IMR-90 (cell line): ENCODE data around the gene LAPTM5. TPM values are rescaled to one million over a fixed set of nuclear protein-coding genes. Genes with fewer than 3 reads are reported as not detected.

ENCODE experiments used
- ATAC-seq: fragments of 200-7000 bp; cut with Tn5 transposase; 2 replicates; pipeline ENCODE4 v1.9.1; 2020; ENCODE audit warnings: low read depth, mild to moderate bottlenecking, moderate library complexity
- BruUV-seq: library from RNA; stranded (reverse); fragments of 400-500 nt; replicated peaks from 2 replicates; lab custom pipeline; 2021; lab: Mats Ljungman, UMichigan
- CTCF ChIA-PET: fragments of 300-600 bp; formaldehyde crosslinking; extraction: SDS; loops from one replicate; lab custom pipeline; 2021; ENCODE audit warnings: antibody characterized with exemption; lab: Yijun Ruan, JAX
- POLR2A ChIA-PET: fragments of 300-600 bp; sonication (Branson Sonifier 250); formaldehyde crosslinking; loops from one replicate; lab custom pipeline; 2022; ENCODE audit warnings: antibody characterized with exemption; ENCODE audit not compliant: unreplicated experiment; lab: Charles Lee
- DNase-seq: peaks from one replicate; pipeline ENCODE4 v3.0.0; 2013
- H2AFZ ChIP-seq: replicated peaks from 2 replicates; pipeline ENCODE3; 2013; ENCODE audit warnings: low read length, mild to moderate bottlenecking; ENCODE audit not compliant: poor library complexity
- H2AK5ac ChIP-seq: 2 replicates; pipeline ENCODE4 v1.6.1; 2013; ENCODE audit warnings: low read depth, low read length, inconsistent platforms
- H2AK9ac ChIP-seq: replicated peaks from 2 replicates; pipeline ENCODE3; 2013; ENCODE audit warnings: mild to moderate bottlenecking, low read depth, low read length, moderate library complexity; ENCODE audit not compliant: poor library complexity
- H2BK120ac ChIP-seq: 2 replicates; pipeline ENCODE4 v1.6.1; 2013; ENCODE audit warnings: low read depth, low read length, inconsistent platforms
- H2BK15ac ChIP-seq: 3 replicates; pipeline ENCODE4 v1.6.1; 2013; ENCODE audit warnings: low read depth, low read length, inconsistent platforms
- H2BK20ac ChIP-seq: 2 replicates; pipeline ENCODE4 v1.6.1; 2013; ENCODE audit warnings: low read depth, mild to moderate bottlenecking, inconsistent platforms, low read length, moderate library complexity
- H2BK5ac ChIP-seq: 2 replicates; pipeline ENCODE4 v1.6.1; 2013; ENCODE audit warnings: mild to moderate bottlenecking, low read depth, low read length, inconsistent platforms; ENCODE audit not compliant: poor library complexity, severe bottlenecking
- H3K14ac ChIP-seq: replicated peaks from 2 replicates; pipeline ENCODE4 v1.6.1; 2013; ENCODE audit warnings: low read depth, low read length, inconsistent platforms
- H3K18ac ChIP-seq: 2 replicates; pipeline ENCODE4 v1.6.1; 2013; ENCODE audit warnings: low read depth, low read length, control low read depth
- H3K23ac ChIP-seq: 2 replicates; pipeline ENCODE4 v1.6.1; 2013; ENCODE audit warnings: low read depth, low read length, inconsistent platforms
- H3K27ac ChIP-seq: 2 replicates; pipeline ENCODE4 v1.5.1; 2013; ENCODE audit warnings: mild to moderate bottlenecking, control low read depth, low read length; ENCODE audit not compliant: insufficient read depth
- H3K27me3 ChIP-seq: 2 replicates; pipeline ENCODE4 v1.6.1; 2013; ENCODE audit warnings: low read length; ENCODE audit not compliant: control insufficient read depth, insufficient read depth
- H3K36me3 ChIP-seq: 2 replicates; pipeline ENCODE4 v1.6.1; 2013; ENCODE audit warnings: low read length, mixed read lengths; ENCODE audit not compliant: control insufficient read depth, insufficient read depth
- H3K4ac ChIP-seq: 2 replicates; pipeline ENCODE4 v1.6.1; 2013; ENCODE audit warnings: low read depth, low read length, inconsistent platforms
- H3K4me1 ChIP-seq: 2 replicates; pipeline ENCODE4 v1.6.1; 2013; ENCODE audit warnings: low read length, mixed read lengths; ENCODE audit not compliant: control insufficient read depth, insufficient read depth
- H3K4me2 ChIP-seq: 2 replicates; pipeline ENCODE4 v1.6.1; 2013; ENCODE audit warnings: low read depth, mild to moderate bottlenecking, control low read depth, low read length, moderate library complexity
- H3K4me3 ChIP-seq: 2 replicates; pipeline ENCODE4 v1.5.1; 2013; ENCODE audit warnings: low read depth, mild to moderate bottlenecking, control low read depth, low read length, moderate library complexity; ENCODE audit not compliant: insufficient read depth
- H3K56ac ChIP-seq: 2 replicates; pipeline ENCODE4 v1.6.1; 2013; ENCODE audit warnings: low read length, inconsistent platforms; ENCODE audit not compliant: insufficient read depth; ENCODE audit errors: extremely low read depth
- H3K79me1 ChIP-seq, 2 experiments: 2 replicates each; pipeline ENCODE4 v1.6.1; 2013; ENCODE audit warnings: low read length in 2 of 2, inconsistent platforms in 1 of 2, low read depth in 1 of 2
- H3K9ac ChIP-seq: 2 replicates; pipeline ENCODE4 v1.6.1; 2013; ENCODE audit warnings: low read depth, low read length, control low read depth
- H3K9me1 ChIP-seq: 2 replicates; pipeline ENCODE4 v1.6.1; 2013; ENCODE audit warnings: low read length, inconsistent platforms; ENCODE audit not compliant: insufficient read depth
- H3K9me3 ChIP-seq: 2 replicates; pipeline ENCODE4 v1.6.1; 2013; ENCODE audit warnings: low read length; ENCODE audit not compliant: control insufficient read depth, insufficient read depth
- H4K20me1 ChIP-seq: 2 replicates; pipeline ENCODE4 v1.6.1; 2013; ENCODE audit warnings: low read length, inconsistent platforms; ENCODE audit not compliant: insufficient read depth
- H4K5ac ChIP-seq: 2 replicates; pipeline ENCODE4 v1.6.1; 2013; ENCODE audit warnings: mild to moderate bottlenecking, low read depth, low read length, control low read depth
- H4K8ac ChIP-seq, 2 experiments: 2 replicates each; pipeline ENCODE4 v1.6.1; 2013; ENCODE audit warnings: low read depth in 2 of 2, low read length in 2 of 2, control low read depth in 1 of 2, inconsistent platforms in 1 of 2
- H4K91ac ChIP-seq: 2 replicates; pipeline ENCODE4 v1.6.1; 2013; ENCODE audit warnings: low read depth, low read length, inconsistent platforms; ENCODE audit not compliant: insufficient read depth
- BHLHE40 ChIP-seq: fragments of 150-350 bp; IDR thresholded peaks from 2 replicates; pipeline ENCODE4 v1.6.1; 2016; ENCODE audit warnings: mild to moderate bottlenecking, low read depth, low read length
- CEBPB ChIP-seq: IDR thresholded peaks from 2 replicates; pipeline ENCODE4 v1.6.1; 2012; ENCODE audit warnings: low read depth, low read length, improper control_type of control experiment
- FOS ChIP-seq: fragments of 150-350 bp; IDR thresholded peaks from 2 replicates; pipeline ENCODE4 v1.6.1; 2016; ENCODE audit warnings: low read depth, low read length
- MAFK ChIP-seq: IDR thresholded peaks from 2 replicates; pipeline ENCODE4 v1.6.1; 2012; ENCODE audit warnings: low read depth, low read length, improper control_type of control experiment
- MAZ ChIP-seq: IDR thresholded peaks from 2 replicates; pipeline ENCODE4 v1.6.1; 2012; ENCODE audit warnings: low read depth, mild to moderate bottlenecking, low read length, improper control_type of control experiment, moderate library complexity, borderline replicate concordance
- NFE2L2 ChIP-seq: fragments of 150-350 bp; IDR thresholded peaks from 2 replicates; pipeline ENCODE4 v1.6.1; 2016; ENCODE audit warnings: low read depth, mild to moderate bottlenecking, low read length
- RAD21 ChIP-seq: IDR thresholded peaks from 2 replicates; pipeline ENCODE4 v1.6.1; 2012; ENCODE audit warnings: low read length, improper control_type of control experiment
- RFX5 ChIP-seq: IDR thresholded peaks from 2 replicates; pipeline ENCODE4 v1.8.0; 2012; ENCODE audit warnings: low read depth, mild to moderate bottlenecking, low read length, moderate library complexity
- WGBS, 2 experiments: methylation state at CpG; one replicate each; pipeline versions ENCODE4 v1.1.5 to v1.1.7; 2013; ENCODE audit warnings: missing lambda C conversion rate in 2 of 2; ENCODE audit not compliant: insufficient read length in 1 of 2; ENCODE audit errors: extremely low coverage in 2 of 2; 5-methylcytosine and 5-hydroxymethylcytosine counted together
- dilution Hi-C: fragments of 300-500 bp; cut with HindIII; formaldehyde crosslinking; loops from one replicate; pipeline ENCODE4 v1.14.3; 2018; ENCODE audit warnings: low sequenced_read_pairs; ENCODE audit not compliant: unreplicated experiment
- in situ Hi-C: fragments of 300-500 bp; cut with MboI; formaldehyde crosslinking; loops from 3 replicates; pipeline ENCODE4 v1.14.3; 2019; ENCODE audit warnings: low sequenced_read_pairs, inconsistent platforms, mixed read lengths
- intact Hi-C: fragments of 100-400 bp; cut with micrococcal nuclease; formaldehyde crosslinking; loops from 2 replicates; pipeline ENCODE4 v1.10.0; 2022
- polyA plus RNA-seq, 3 experiments: library from polyadenylated mRNA; depleted of rRNA; stranded (reverse); fragments of >200 nt; gene quantifications; 2 replicates each; pipeline ENCODE4 v1.2.3, GENCODE V29; 2012; ENCODE audit warnings: low replicate concordance in 1 of 3
- total RNA-seq: library from RNA; depleted of rRNA; stranded (reverse); fragments of >200 nt; gene quantifications from 2 replicates; pipeline ENCODE4 v1.2.3, GENCODE V29; 2012
- TF ChIP-seq, protein P1 (sequence below): conservative IDR thresholded peaks from 2 replicates; pipeline ENCODE4 v1.5.1; 2012; ENCODE audit warnings: mild to moderate bottlenecking, low read depth, low read length, improper control_type of control experiment
- TF ChIP-seq, protein P2 (sequence below): fragments of 150-350 bp; IDR thresholded peaks from 2 replicates; pipeline ENCODE4 v1.6.1; 2016; ENCODE audit warnings: low read depth, mild to moderate bottlenecking, low read length, moderate library complexity, borderline replicate concordance

Gene LAPTM5
- total and polyA plus RNA-seq, 2 of the 4 experiments (the other 2 are of a cell fraction) = 0.09 TPM; not detected in 1

DNA sequence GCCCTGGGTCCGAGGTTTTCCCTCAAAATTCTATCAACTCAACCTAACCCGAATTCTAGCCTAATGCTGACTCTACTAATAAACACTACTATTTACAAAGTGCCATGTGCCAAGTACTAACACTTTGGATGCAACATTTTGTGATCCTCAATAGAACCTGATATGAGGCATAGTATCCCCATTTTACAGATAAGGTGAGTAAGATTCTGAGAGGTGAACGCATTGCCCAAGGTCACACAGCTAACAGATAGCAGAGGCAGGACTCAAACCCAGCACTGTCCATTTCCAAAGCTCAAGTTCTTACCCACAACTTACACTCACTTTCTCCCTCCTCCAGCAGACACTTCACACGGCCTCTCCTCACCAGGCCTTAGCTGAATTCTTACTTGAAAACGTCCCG lies 46.0 kb upstream of the LAPTM5 start:
- CTCF ChIA-PET = interaction anchor here (0.6 to 5.8 kb wide), 2 partner anchors 18 to 108 kb away, joined by 3 to 122 read pairs; partner anchors contain the start of gene SDC3
- Histone ChIP-seq H2BK5ac (no peak overlapping the region), H3K27me3 (no peaks in the 10 kb centered on the region), H3K56ac (no peak overlapping the region), H3K4me2 (no peak overlapping the region), H3K9me3 (no peaks in the 10 kb centered on the region), H3K79me1 (peaks cover 0 to 7% of the 10 kb centered on the region in 2 experiments; a peak in 1 of 4 replicates), H4K91ac (peak overlapping the region; percentile 38), H3K4ac (peak overlapping the region; percentile 60), H3K18ac (no peak overlapping the region), H2BK20ac (peak overlapping the region; percentile 79), H3K27ac (no peak overlapping the region), H2AFZ (no peak overlapping the region), H3K9me1 (peaks cover 20% of the 10 kb centered on the region), H3K9ac (no peak overlapping the region), H3K36me3 (no peaks in the 10 kb centered on the region), H2BK15ac (0 out of 3 replicates have a peak overlapping the region, but pooled peaks have one; percentile 53), H4K8ac (no peak overlapping the region), H2AK9ac (no peak overlapping the region), H3K23ac (no peak overlapping the region), H3K4me3 (no peak overlapping the region), H3K14ac (0 out of 2 replicates have a peak overlapping the region, but pooled peaks have one; percentile 37), H2AK5ac (peak overlapping the region; percentile 77; the same call in 1 of the 2 replicates), H4K5ac (no peak overlapping the region), H3K4me1 (peaks cover 18% of the 10 kb centered on the region), H4K20me1 (no peaks in the 10 kb centered on the region), H2BK120ac (peak overlapping the region; percentile 67)
- ATAC-seq (no peak), DNase-seq (no peak)
- in situ Hi-C loops = loop anchor here (5.0 kb wide), 1 partner anchor 109 kb away; no protein-coding TSS in a partner anchor
- POLR2A ChIA-PET = no interaction called here
- intact Hi-C loops = loop anchor here (10.0 kb wide), 1 partner anchor 531 kb away; no protein-coding TSS in a partner anchor
- no CpG with 5 or more reads among the region's 6 CpGs for WGBS, 2 experiments
- TF ChIP-seq, protein P1, sequence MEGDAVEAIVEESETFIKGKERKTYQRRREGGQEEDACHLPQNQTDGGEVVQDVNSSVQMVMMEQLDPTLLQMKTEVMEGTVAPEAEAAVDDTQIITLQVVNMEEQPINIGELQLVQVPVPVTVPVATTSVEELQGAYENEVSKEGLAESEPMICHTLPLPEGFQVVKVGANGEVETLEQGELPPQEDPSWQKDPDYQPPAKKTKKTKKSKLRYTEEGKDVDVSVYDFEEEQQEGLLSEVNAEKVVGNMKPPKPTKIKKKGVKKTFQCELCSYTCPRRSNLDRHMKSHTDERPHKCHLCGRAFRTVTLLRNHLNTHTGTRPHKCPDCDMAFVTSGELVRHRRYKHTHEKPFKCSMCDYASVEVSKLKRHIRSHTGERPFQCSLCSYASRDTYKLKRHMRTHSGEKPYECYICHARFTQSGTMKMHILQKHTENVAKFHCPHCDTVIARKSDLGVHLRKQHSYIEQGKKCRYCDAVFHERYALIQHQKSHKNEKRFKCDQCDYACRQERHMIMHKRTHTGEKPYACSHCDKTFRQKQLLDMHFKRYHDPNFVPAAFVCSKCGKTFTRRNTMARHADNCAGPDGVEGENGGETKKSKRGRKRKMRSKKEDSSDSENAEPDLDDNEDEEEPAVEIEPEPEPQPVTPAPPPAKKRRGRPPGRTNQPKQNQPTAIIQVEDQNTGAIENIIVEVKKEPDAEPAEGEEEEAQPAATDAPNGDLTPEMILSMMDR = no peak
- TF ChIP-seq FOS (no peak), RAD21 (no peak), RFX5 (no peak), NFE2L2 (no peak), BHLHE40 (no peak), CEBPB (no peak), MAFK (no peak), MAZ (no peak)
- TF ChIP-seq, protein P2, sequence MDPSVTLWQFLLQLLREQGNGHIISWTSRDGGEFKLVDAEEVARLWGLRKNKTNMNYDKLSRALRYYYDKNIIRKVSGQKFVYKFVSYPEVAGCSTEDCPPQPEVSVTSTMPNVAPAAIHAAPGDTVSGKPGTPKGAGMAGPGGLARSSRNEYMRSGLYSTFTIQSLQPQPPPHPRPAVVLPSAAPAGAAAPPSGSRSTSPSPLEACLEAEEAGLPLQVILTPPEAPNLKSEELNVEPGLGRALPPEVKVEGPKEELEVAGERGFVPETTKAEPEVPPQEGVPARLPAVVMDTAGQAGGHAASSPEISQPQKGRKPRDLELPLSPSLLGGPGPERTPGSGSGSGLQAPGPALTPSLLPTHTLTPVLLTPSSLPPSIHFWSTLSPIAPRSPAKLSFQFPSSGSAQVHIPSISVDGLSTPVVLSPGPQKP = no peak
- dilution Hi-C loops = loop anchor here (25.0 kb wide), 1 partner anchor 109 kb away; the partner anchor contains the start of gene SDC3
- no TSS peak for BruUV-seq
